NCI-H2107 (cell line): ENCODE data around the gene NMUR2.

Experiments used
- DNase-seq: peaks from one replicate; lab custom pipeline; 2025; lab: John Stamatoyannopoulos, UW

Gene NMUR2

DNA sequence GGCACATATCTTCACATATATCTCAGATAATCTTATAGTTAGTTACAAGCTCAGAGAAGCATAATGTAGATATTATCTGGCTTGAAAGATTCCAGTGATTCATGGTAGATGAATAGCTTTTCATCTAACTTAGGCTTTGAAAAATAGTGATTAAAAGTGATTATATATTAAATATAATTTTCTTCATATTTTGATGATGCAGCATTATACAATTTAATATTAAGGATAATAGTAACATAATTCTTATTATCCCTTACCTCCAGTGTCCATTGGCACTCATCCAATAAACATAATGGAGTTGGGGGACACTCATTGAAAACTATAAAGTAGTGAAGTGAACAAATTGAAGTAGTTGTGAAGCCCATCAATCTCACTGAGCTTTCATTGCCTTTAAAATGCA is 35.8 kb downstream of the NMUR2 start:
- DNase-seq = no peak

DNA sequence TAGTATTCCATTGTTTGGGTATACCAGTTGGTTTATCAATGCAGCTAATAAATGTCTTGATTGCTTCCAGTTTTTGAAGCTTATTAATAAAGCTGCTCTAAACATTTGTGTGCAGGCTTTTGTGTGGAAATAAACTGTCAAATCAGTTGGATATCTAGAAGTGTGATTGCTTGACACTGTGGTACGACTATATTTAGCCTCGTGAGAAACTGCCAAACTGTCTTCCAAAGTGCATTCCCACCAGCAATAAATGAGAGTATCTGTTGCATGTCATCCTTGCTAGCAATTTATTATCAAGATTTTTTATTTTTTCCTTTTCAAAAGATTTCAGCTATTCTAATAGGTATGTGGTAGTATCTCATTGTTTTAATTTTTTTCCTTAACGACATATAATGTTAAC is 37.5 kb downstream of the NMUR2 start:
- DNase-seq = no peak

DNA sequence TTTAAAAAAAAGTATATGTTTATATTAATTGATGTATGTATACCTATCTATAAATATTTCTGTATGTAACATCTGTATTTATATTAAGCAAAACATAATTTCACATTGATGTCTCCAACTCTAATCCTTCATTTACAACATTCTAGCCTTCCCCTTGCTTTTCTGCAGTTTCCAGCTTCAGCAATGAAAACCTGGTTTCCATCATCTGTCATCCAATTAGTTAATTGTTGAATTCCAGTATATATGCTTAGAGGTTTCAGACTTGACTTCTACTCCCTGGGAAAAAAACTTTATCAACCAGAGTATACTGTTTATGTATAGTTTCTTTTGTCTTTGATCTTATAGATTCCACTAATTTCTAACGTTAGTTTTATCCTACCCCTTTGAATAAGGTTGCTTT is 38.4 kb downstream of the NMUR2 start:
- no peak for DNase-seq

DNA sequence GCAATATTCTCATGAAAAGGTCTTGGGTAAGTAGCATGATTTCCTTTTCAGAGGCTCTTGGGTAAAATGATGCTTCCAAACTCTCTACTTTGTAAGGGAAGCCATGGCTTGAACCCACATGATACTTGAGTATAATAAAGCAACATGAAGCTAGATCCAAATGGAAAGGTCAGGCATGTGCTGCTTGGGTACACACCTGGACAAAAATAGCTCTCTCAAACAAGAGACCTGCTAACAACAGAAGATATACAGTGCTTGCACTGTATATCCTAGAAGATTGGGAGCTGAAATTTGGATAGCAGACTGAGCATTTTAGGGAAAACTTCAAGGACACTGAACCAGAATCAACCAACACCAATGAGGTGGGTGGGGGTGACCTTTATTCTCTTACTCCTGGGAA is 40.2 kb downstream of the NMUR2 start:
- no peak for DNase-seq

DNA sequence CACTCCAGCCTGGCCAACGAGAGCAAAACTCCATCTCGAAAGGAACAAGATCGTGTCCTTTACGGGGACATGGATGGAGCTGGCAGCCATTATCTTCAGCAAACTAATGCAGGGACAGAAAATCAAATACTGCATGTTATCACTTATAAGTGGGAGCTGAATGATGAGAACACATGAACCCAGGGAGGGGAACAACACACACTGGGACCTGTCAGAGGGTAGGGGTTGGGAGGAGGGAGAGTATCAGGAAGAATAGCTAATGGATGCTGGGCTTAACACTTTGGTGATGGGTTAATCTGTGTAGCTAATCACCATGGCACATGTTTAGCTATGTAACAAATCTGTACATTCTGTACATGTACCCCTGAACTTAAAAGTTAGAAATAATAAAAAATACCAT is 40.9 kb downstream of the NMUR2 start:
- no peak for DNase-seq

DNA sequence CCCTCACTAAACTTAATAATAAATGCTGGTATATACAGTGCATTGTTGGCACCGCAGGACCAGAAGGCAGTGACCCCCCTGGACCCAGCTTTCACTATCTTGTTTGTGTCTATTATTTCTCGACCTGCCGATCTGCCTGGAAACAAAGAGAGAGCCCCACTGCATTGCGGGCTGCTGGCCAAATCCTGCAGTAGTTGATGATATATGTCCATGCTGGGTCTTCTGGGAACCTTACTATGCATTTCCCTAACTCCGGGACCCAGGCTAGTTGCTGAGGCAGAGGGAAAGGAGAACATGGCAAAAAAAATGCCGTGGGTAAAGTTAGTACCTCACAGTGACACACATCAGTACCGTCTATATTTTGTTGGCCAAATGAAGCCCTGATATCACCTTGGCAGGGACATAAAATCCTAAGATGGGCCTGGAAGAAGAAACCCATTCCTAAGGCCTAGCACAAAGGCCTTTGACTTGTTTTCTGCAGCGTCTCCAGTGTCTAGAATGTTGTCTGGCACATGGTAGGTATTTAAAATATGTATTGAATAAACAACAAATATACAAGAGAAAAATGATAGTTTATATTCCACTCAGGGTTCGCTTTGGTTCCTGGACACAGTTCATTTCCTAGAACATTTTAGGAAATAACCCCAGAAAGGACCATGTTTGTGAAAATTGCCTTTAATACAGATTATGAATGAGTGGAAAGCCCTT is 46.1 kb downstream of the NMUR2 start:
- no peak for DNase-seq

DNA sequence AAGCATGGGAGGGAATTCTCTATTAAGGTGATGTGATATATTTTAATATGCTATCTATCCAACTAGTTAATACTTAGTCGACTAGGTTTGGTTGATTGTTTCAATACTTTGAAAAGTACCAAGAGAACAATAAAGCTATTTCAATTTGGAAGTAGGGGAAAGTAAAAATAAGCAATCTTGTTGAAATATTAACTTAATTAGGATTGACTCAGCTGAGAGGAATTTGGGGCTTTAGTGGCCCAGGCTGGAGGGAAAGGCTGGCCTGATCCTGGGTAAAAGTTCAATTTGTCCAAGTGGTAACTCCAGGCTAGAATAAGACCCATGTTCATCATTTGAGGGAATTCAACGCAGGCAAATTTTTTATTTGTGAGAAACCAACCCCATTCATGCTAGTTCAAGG is 48.6 kb downstream of the NMUR2 start:
- DNase-seq = no peak

DNA sequence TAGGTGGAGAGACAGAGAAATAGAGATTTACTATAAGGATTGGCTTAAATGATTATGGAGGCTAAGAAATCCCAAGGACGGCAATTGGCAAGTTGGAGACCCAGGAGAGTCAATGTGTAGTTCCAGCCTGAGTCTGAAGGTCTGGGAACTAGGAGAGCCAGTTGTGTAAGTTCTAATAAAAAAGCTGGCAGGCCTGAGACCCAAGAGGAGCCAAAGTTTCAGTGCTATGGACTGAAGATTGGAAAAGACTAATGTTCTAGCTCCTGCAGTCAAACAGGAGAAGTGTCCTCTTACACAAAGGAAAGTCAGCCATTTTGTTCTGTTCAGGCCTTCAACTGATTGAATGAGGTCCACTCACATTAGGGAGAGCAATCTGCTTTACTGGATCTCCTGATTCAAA is 50.0 kb downstream of the NMUR2 start:
- DNase-seq = no peak

DNA sequence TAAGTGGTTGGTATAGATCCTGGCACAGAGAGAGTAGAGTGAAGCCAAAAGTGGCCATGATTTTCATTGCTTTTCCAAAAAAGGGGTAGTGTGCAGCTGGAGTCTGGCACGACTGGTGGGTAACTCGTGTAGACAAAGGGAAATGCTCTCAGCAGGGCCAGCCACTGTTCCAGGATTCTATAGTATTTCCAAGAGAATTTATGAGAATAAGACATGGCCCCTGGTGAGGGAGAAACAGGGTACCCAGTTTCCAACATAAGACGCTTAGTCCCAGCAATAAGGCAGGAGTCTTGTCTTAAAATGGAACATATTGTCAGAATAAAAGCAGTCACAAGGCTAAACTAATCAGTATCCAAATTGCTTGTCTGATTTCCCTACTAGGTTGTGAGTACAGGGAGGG is 52.1 kb downstream of the NMUR2 start:
- no peak for DNase-seq

DNA sequence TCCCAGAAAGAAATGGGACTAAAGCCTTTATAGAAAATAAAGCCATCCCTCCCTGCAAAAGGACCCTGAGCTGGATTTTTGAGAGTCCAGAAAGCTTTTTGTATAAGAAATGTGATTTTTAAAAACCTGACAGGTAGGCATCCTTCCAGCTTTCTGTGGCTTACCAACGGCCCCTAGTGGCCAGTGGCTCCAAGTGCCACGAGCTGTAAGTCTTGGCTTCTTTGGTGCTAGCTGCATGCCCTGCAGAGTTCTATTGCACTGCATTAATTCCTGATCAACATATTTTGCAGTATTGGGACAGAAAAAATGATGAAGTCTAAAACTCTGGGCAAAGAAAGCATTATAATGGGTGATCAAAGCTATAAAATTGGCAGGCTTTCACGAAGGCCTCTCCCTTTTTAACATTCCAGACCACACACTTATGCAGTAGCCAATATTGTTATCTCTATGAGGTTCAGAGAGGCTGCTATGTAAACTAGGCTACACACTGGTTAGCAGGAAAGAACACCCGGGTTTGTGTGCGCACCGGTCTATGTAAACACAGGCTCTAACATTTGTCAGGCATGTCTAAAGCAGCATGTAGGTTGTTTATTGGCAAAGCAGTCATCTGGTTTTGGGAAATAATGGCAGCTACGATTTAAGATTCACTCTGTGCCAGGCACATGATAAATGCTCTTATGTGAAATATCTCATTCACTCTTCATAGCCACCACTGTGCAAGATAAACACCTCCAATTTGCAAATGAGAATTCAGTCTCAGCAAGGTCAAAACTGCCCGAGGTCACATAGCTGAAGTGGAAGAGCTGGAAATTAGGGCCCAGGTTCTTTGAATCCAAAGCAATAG is 55.2 kb downstream of the NMUR2 start:
- no peak for DNase-seq
